GM20431 (cell line): ENCODE measurements around the gene PXDN.

ENCODE experiments used
- in situ Hi-C: fragments of 300-500 bp; cut with MseI, MboI; formaldehyde crosslinking; loops from one replicate; pipeline ENCODE4 v1.15.0; 2020; ENCODE audit warnings: low sequenced_read_pairs; ENCODE audit not compliant: unreplicated experiment

PXDN gene

GRCh38 chr2:1642066-1642861 lies 102.1 kb downstream of the PXDN start:
- in situ Hi-C loops, result no loop called here

- in situ Hi-C loops, result no loop called here
These were observed 102.8 kb downstream of the PXDN start for GRCh38 chr2:1641523-1641922.

- in situ Hi-C loops, result no loop called here
These were observed 103.8 kb downstream of the PXDN start for GRCh38 chr2:1640301-1641135.

- in situ Hi-C loops, result no loop called here
These were observed 105.0 kb downstream of the PXDN start for GRCh38 chr2:1639086-1639858.

- in situ Hi-C loops, result no loop called here
These were observed 105.9 kb downstream of the PXDN start for GRCh38 chr2:1638281-1638860.

GRCh38 chr2:1636791-1637415 lies 107.4 kb downstream of the PXDN start:
- in situ Hi-C loops, result no loop called here

GRCh38 chr2:1635823-1636222 lies 108.5 kb downstream of the PXDN start:
- in situ Hi-C loops, result no loop called here

- in situ Hi-C loops, result no loop called here
These were observed 109.5 kb downstream of the PXDN start for GRCh38 chr2:1634681-1635341.

GRCh38 chr2:1633936-1634587 lies 110.3 kb downstream of the PXDN start:
- in situ Hi-C loops, result no loop called here

- in situ Hi-C loops, result no loop called here
These were observed 111.1 kb downstream of the PXDN start for GRCh38 chr2:1633092-1633671.

- in situ Hi-C loops, result no loop called here
These were observed 111.8 kb downstream of the PXDN start for GRCh38 chr2:1632510-1632909.

- in situ Hi-C loops, result no loop called here
These were observed 112.3 kb downstream of the PXDN start for GRCh38 chr2:1632002-1632348.

GRCh38 chr2:1631292-1632001 lies 112.9 kb downstream of the PXDN start:
- in situ Hi-C loops, result no loop called here

GRCh38 chr2:1628893-1629292 lies 115.4 kb downstream of the PXDN start:
- in situ Hi-C loops, result no loop called here

GRCh38 chr2:1627628-1628381 lies 116.5 kb downstream of the PXDN start:
- in situ Hi-C loops, result no loop called here

- in situ Hi-C loops, result no loop called here
These were observed 118.0 kb downstream of the PXDN start for GRCh38 chr2:1626271-1626681.

- in situ Hi-C loops, result no loop called here
These were observed 118.9 kb downstream of the PXDN start for GRCh38 chr2:1625281-1626001.
